ENCODE measurements around the gene LTBP1.

GRCh38 chr2:33021542-33022227, 74.9 kb downstream of the LTBP1 start:
- no peak for TF ChIP-seq CTCF (conservative IDR thresholded peaks at IDR 0.05)
- TF ChIP-seq EZH2 (IDR thresholded peaks at IDR 0.05; ENCODE audit: low read depth), result no peak
